GM23248 (cell line): Measurements from ENCODE around the gene FBXO15.

Source experiments
- EZH2 ChIP-seq: fragments of 200-600 bp; sonication (generic); IDR thresholded peaks from 2 replicates; pipeline ENCODE4 v1.6.1; 2018; ENCODE audit warnings: antibody characterized with exemption, mild to moderate bottlenecking; ENCODE audit not compliant: insufficient read depth, poor library complexity, severe bottlenecking
- EZH2phosphoT487 ChIP-seq: fragments of 200-600 bp; sonication (generic); IDR thresholded peaks from 2 replicates; pipeline ENCODE4 v1.6.1; 2018; ENCODE audit warnings: antibody characterized with exemption, moderate library complexity, mild to moderate bottlenecking, low read depth; ENCODE audit not compliant: insufficient read depth

- TF ChIP-seq EZH2phosphoT487: no peak
- no peak for TF ChIP-seq EZH2
Measured at GRCh38 chr18:74142252-74142651, 5.4 kb downstream of the FBXO15 start.
